HG03025 (cell line): Measurements from ENCODE around the gene RABEP2.

Source experiments
- ATAC-seq: cut with Tn5 transposase; IDR thresholded peaks from one replicate; pipeline ENCODE4 v1.9.1; 2021; ENCODE audit warnings: mild to moderate bottlenecking, moderate library complexity; ENCODE audit not compliant: unreplicated experiment, low FRiP score

Gene RABEP2

DNA sequence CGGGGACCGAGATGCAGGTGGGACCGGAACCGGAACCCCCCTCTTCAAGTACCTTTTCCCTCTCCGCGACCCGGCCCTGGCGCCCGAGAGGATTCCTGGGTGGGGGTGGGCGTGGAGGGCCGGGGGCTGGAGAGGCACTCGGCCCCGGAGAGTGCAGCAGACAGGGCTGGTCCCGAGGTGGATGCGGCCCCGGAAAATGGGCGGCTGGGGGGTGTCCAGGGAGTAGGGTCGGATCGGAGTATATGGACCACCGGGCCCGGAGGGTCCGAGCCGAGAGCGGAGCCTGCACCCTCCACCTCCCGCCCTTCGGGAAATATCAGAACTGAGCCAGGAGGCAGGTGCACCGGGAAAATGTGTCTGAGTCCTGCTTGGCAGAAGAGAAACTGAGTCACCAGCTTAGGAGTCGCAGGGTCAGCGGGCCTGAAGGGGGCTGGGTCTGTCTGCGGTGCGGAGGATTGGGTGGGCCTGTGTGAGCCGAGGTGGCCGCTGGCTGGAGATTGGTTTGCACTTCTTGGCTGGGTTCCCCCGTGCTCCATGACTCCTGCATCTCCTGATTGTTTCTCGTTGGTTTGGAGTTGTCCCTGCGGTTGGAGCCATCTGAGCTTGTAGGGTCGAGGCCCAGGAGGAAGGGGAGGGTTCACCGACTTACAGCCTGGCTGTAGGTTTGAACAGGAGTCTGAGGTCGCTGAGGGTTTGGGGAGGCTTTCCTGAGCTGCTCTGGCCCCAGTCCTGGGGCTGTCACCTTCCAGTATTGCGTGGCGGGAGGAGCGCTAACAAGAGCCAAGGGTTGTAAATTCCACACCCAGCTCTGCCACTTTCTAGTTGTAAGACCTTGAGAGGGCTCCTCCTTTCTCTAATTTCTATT is 60.9 kb downstream of the RABEP2 start:
- ATAC-seq: no peak

DNA sequence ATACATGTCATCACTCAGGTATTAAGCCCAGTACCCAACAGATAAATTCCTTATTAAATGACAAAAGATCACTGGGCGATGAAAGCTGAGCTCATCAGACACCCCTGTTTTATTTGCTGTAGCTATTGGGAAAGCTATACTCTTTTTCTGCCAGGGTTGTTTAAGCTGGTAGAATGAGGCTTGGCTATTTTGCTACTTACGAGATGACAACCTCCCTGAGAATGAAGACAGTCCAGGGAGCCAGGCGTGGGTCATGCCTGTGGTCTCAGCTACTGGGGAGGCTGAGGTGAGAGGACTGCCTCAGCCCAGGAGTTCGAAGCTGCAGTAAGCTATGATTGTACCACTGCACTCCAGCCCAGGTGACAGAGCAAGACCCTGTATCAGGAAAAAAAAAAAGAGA is 65.7 kb downstream of the RABEP2 start:
- no peak for ATAC-seq

DNA sequence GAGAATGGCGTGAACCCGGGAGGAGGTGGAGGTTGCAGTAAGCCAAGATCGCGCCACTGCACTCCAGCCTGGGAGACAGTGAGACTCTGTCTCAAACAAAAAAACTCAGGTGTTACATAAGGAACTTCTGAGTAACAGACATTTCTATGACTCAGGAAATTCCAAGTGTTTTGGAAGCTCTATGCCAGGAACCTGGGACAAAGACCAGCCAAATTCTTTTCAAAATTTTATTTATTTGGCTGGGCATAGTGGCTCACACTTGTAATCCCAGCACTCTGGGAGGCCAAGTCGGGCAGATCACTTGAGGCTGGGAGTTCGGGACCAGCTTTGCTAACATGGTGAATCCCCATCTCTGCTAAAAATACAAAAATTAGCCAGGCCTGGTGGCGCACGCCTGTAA is 66.6 kb downstream of the RABEP2 start:
- no peak for ATAC-seq
